Activated CD8-positive, alpha-beta memory T cell treated with anti-CD3 and anti-CD28 coated beads for 24 hours (primary cell): Measurements from ENCODE around the gene CNKSR1.
A peak's percentile ranks its signal among the peaks of the same experiment; 100 is the strongest.
"Not testable (repeated sequence)": the region's sequence is repeated elsewhere in the genome, so short reads cannot be mapped to it uniquely, and the experiment has no call there.

Experiments used
- DNase-seq: peaks from one replicate; pipeline ENCODE4 v3.0.0-alpha.2; 2020

The CNKSR1 gene

DNA sequence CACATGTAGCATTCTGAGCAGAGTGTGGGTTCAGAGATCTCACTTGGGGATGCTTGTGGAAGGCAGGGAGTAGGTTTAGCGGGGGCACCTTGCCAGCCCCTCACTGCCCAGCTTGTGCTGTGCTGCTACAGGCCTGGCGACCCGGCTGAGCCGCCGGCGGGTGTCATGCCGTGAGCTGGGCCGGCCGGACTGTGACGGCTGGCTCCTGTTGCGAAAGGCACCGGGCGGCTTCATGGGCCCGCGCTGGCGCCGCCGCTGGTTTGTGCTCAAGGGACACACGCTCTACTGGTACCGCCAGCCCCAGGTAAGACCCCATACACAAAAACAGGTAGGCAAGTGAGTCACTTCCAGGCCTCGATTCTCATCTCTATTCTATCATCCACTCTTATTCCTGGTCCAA, 7.6 kb downstream of the CNKSR1 start:
- DNase-seq, result no peak

DNA sequence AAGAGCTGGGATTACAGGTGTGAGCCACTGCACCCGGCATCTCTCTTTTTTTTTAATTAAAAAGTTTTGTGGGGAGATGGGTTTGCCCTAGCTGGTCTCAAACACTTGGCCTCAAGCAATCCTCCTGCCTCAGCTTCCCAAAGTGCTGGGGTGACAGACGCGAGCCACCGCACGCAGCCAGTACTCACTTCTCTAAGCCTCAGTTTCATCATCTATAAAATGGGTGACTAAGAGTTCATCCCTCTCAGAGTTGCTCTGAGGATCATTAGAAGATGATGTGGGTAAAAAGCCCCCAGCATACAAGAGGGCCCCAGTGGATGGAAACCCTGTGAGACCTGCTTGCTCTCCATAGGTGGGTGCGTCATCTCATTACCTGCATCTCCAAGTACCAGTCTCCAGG, 10.6 kb downstream of the CNKSR1 start:
- no peak for DNase-seq

DNA sequence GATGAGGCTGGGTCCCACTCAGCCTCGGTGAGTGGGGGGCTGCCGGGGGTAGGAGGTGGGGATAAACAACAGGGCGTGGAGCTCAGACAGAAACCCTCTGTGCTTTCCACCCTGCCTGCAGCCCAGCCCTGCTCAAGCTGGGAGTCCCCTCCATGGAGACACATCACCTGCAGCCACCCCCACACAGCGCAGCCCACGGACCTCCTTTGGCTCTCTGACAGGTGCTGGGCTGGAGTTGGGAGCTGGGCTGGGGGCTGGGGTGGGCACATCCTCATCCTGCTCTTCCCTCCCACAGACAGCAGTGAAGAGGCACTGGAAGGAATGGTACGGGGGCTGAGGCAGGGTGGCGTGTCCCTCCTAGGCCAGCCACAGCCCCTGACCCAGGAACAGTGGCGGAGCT, 11.2 kb downstream of the CNKSR1 start:
- DNase-seq, result no peak

DNA sequence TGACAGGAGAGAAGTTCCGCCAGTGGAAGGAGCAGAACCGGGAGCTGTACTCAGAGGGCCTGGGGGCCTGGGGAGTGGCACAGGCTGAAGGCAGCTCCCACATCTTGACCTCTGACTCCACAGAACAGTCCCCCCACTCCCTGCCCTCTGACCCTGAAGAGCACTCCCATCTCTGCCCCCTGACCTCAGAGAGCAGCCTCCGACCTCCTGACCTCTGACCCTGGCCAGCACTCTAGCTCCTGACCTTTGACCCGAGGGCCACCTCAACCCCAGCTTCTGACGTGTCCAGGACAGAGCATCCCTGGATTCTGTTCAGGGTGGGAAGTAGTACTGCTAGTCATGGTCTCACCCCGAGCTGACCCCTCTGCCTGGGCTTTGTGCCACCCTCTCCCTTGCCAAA, 12.0 kb downstream of the CNKSR1 start:
- no peak for DNase-seq

DNA sequence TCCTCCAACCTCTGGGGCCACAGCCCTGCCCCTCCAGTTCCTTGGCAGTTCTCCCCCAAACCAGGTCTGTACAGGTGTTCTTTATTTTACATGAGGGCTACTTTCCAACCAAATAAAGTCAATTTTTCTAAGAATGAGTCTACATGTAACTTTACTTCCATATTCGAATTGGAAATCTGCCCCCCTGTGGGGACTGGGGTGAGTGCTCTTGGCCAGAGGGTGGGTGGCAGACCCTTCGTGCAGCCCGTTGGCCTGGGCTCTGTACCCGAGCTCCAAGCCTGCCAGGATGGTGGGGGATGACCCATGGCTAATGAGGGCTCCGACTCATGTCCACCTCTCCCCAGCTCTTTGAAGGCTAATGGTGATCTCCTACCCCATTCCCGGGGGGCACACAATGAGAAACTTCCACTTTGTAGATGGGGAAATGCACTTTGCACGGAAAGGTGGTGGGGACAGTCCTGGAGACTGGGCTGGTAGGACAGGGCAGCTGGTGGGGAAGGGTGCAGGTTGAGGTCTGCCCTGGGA, 12.5 kb downstream of the CNKSR1 start:
- DNase-seq, result no peak

DNA sequence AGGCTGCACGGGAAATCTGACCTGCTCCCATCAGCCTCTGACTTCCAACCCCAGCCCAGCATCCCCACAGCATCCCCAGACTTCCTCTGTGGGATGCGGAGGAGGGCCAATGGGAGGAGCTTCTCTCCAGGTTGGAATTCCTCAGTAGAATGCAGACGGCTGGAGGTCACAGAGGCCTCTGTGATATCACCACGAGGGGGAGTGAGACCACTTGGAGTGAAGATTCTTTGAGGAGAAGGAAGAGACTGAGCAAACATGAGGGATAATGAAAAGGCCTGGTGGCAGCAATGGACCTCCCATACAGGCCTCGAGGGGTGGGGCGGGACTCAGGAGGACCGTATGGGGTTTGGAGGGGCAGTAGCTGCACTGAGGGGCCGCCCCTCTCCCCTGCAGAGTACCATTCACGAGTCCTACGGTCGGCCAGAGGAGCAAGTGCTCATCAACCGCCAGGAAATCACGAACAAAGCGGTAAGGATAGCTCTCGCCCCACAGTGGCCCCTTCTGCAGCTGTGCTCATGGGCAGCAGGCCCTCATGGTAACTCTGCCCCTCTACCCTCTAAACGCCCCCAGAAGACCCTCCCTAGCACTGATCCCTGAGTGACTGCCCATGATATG, 13.2 kb downstream of the CNKSR1 start, which contains the start of gene CATSPER4:
TSS of gene CATSPER4 (plus strand) at position 230 of the 615 bp plus-strand sequence. CDS start at position 256, 26 bp downstream.
- no peak for DNase-seq

DNA sequence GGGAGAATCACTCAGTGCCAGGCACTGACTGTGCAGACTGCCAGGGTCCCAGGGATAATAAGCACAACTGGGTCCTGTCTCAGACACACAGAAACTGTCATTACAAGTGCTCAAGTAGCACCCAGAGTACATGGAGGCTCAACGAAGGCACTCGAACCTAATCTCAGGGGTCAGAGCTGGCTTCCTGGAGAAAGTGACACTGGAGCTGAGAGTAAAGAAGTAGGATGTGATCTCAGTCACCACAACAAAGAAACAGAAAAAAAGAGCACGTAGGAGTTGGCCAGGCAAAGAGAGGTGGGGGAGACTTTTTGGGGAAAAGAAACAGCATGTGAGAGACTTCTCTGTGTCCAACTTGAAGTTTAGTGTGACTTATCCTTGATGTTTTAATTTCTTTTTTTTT, 14.4 kb downstream of the CNKSR1 start:
- no peak for DNase-seq

DNA sequence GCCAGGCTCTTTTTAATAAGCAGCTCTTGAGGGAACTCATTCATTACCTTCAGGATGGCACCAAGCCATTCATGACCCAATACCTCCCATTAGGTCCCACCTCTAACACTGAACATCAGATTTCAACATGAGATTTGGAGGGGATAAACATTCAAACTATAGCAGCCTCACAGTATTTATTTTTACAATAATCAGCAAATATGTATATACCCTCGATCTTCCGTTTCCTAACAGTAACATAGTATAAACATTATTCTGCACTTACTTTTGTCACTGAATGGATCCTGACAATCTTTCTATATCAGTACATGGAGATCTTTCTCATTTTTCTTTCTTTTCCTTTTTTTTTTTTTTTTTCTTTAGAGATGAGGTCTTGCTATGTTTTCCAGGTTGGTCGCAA, 18.5 kb downstream of the CNKSR1 start:
- no peak for DNase-seq

DNA sequence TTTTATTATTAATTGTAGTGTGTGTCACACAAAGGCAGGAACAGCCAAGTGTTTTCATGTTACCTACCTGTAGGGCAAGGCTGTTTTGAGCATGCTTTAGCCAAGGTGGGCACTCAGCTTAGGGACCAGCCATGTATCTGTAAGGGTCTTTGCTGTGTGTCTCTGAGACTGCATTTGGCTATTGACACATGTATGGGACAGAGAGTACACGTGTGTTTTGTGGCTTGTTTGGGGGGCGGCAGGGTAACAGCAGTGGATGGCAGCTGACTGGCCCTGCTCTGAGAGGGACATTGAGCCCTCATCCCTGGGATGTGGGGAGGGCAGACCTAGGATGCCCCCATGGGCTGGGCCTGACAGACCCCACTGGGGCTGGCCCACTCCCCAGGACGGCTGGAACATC, 20.0 kb downstream of the CNKSR1 start:
- no peak for DNase-seq

DNA sequence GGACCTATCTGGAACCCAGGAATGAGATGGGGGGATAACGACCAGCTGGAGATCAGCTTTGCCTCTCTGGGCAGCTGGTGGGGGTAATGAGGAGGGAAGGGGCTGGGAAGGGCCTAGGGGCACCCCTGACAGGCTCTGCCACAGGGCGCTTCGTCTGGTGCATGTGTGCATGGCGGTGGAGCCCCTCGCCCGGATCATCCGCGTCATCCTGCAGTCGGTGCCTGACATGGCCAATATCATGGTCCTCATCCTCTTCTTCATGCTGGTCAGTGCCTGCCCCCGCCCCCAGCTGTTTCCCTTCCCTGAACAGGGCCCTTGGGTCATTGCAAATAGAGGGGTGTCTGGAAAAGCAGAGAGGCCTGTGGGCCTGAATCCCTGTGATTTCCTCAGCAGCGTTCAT, 20.5 kb downstream of the CNKSR1 start:
- DNase-seq, result no peak

DNA sequence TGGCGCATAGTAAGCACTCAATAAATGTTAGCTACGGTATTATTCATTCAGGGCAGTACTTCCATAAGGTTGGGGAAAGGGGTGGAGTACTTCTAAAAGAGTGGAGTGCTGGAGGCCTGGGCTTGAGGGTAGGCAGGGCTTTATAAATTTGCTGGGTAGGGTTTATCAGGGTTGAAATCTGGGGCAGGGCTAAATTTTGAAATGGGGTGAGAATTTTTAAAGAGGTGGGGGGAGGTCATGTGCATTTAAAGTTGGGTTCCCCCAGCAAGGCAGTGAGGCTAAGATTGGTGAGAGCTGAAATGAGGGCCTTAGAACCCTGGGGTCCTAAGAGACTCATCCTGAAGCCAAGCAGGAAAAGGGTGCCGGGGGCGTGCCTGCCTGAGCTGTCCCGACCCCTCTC, 23.1 kb downstream of the CNKSR1 start:
- no peak for DNase-seq

DNA sequence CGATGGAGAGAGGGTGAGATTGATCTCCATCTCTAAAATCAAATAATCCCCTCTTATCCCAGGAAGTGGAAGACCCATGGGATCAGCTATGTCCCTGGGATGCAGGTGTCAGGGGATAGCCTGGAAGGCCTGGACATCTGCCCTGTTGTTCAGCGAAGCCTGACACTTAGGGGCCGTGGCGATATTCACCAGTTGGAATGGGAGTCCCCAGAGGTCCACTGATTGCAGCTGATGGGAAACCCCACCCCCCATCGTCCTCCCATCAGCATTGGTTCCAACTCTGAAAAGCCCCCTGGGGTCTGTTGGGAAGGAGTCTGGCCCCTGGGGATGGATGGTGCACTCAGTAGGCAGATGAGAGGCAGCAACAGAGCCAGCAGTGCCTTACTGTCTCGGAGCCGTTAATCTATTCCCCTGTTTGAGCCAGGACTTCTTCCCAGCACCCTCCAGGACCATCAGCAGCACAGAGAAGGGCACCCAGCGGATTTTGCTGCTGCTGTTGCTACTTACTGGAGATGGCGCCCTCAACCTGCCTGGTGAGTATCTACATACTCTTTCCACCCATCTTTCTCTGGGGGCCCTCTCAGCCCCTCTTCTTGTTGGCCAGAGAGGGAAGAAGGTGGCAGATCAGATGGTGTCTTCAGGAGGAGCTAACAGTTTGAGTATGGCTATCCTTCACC, 26.5 kb downstream of the CNKSR1 start:
- no peak for DNase-seq

DNA sequence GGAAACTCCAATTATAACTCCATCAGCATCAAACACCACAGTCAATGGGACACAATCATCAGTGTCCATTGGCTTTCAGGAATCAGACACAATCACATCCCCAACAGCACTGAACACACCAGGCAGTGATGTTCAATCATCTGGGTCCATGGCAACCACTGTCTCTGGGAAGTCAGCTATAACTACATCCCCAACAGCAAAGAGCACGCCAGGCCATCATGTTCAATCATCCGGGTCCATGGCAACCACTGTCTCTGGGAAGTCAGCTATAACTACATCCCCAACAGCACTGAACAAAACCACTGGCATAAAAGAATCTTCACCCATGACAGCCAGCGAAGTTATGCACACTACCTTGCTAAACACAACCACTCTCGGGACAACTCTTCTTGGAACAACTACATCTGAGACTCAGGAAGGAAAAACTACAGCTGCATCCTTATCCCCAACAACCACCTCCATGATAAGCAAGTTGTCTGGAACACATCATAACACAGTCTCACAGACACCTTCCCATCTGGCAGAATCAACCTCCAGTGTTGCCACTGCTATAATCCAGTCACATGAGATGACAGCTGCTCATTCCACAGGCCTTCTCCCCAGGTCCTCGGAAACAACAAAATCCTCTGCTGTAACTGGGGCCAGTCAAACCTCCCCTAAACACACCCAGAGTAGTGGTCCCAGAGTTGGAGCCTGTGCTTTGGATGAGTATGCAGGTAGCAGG, 33.0 kb downstream of the CNKSR1 start:
- no peak for DNase-seq

DNA sequence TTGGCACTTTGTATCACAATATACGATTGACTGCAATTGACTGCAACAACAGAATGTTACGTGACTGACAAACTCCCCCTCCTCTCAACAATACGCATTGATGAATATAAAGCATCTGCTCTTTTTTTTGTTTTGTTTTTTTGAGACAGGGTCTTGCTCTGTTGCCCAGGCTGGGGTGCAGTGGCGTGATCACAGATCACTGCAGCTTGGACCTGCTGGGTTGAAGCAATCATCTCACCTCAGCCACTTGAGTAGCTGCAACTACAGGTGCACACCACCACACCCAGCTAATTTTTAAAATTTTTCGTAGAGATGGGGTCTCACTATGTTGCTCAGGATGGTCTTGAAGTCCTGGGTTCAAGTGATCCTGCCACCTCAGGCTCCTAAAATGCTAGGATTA, 35.4 kb downstream of the CNKSR1 start:
- DNase-seq, result no peak

DNA sequence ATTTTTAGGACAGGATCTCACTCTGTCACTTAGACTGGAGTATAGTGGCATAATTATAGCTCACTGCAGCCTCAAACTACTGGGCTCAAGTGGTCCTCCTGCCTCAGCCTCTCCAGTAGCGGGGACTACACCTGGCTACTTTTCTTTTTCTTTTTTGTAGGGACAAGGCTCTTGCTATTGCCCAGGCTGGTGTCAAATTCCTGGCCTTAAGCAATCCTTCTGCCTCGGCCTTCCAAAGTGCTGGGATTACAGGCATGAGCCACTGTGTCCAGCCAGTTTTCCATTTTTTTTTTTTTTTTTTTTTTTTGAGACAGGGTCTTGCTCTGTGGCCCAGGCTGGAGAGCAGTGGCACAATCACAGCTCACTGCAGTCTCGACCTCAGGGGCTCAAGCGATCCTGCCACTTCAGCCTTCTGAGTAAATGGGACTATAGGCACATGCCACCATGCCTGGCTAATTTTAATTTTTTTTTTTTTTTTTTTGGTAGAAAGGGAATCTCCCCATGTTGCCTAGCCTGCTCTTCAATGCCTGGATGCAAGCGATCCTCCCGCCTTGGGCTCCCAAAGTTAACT, 36.1 kb downstream of the CNKSR1 start:
- no peak for DNase-seq

DNA sequence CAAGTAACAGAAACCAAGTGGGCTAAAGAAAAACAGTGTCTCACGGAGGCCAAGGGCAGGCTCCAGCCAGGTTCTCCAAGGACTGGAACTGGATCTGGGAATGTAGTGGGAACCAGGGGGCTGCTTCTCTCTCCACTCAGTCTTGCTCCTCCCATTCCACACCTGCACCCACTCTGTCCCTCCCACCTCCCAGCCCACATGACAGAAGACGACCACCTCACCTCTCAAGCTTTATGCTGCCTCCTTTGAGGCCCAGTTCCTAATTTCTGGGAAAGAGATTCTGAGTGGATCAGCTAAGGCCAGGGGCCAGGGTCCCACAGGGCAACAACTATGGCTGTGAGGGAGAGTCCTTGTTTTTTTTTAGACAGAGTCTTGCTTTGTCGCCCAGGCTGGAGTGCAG, 38.0 kb downstream of the CNKSR1 start:
- DNase-seq, result no peak

DNA sequence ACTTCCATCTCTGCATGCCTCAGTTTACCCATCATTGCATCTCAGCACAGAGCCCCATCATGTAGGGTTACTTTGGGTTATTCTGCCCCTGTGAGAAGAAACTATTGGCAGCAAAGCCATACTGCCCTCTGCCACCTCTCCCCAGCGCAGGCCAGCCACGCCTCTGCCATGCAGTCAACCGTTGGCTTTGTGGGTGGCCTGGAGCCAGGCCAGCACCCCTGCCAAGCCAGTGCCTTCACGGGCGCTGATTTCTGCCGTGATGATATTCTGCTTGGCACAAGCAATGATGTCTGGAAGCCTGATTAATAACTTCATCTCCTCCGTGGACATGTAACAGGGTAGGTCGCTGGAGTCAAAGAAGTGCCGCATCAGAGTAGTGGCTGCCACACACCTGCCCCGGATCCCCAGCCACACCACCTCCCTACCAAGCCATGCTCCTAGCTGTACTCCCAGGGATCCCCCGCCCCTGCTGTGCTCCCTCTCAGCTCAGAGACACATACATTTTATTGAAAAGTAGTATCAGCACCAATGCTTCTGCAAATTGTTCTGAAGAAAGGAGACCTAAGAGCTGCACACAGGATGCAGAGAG, 41.7 kb downstream of the CNKSR1 start:
- DNase-seq, result no peak

DNA sequence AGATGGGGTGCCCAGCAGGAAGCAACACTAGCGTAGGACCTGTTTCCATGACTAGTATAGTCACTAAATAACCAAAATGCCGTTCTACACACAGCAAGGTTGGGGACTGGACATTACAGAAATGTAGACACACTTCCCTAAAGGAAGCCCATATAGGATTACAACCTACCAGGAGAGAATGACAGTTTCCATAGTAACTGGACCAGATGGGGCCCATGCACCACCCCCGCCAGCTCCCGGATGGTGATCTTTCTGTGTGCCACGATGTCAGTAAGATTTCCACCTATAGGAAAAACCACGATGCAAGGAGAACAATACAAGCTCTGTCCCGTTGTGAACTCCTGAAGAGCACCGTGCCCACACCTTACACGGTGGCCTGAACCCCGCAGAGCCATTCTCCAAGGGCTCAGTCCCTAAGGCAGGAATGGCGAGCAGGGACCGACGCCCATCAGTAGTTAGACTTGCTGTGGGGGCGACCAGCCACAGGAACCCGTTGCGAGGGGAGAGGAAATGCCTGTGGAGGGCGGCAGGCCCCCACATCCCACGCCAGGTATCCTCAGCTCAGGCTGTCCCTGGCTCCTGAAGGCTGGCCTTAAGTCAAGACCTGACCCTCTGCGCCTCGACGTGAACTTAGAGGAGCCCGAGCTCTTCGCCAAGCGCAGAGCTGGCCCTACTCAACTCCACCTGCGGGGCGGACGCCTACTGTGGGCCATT, 43.1 kb downstream of the CNKSR1 start:
- DNase-seq, result no peak

DNA sequence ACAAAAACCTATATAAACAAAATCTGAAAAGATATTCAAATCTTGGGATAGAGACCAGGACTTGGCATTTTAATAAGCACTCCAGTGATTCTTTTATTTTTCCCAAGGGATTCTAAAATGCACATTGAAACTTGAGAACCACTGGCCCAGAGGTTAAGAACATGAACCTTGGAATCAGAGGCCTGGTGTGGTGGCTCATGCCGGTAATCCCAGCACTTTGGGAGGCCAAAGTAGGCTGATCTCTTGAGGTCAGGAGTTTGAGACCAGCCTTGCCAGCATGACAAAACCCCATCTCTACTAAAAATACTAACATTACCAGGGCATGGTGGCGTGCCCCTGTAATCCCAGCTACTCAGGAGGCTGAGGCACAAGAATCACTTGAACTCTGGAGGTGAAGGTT, 43.8 kb downstream of the CNKSR1 start:
- no peak for DNase-seq

DNA sequence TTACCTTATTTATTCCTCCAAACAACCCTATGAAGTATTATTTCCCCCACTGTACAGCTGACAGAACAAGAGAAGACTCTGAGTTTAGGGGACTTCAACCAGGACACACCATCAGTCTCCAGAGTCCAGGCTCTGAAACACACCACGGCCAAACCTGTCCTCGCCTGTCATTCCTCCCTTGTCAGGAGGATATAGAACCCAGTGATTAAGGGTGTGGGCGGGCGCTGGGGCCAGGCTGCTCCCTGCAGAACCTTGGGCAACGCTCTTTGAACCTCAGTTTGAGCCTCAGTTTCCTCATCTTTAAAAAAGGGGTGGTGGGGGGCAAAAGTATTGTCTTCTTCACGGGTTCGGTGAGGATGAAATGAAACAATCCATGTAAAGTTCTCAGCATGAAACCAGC, 47.3 kb downstream of the CNKSR1 start:
- DNase-seq, result no peak

DNA sequence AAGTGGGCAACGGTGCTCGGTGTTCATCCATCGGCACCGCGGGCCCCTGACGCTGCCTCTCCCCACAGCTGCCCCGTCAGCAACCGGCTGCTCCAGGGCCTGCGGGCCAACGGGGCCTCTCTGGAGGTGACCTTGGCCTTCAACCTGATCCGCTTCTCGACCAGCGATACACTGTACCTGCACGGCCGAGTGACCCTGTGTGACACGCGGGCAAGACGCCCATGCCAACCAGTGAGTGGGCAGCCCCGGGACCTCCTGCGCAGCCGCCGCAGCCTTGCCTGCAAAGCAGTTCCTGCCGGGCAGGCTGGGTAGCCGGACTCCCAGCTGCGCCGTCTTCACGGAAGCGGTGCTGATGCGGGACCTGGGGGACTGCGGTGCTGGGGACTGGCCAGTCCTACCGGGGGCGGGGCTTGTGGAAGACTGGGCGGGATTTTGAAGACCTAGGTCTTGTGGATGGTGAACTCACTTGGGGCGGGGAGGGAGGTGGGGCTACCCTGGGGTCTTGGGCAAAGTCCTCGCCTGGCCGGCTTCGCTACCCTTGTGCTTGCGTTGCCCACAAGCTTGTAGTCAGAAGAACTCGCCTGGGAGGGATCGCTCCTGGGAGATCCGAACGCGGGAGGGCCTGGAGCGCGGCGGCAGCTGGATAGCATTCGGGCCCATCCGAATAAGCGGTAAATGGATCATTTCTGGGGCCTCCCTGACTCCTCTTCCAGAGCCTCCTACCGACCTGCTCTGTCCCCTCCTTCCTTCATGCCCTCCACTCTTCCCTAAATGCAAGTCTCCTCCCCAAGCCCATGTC, 47.9 kb downstream of the CNKSR1 start:
- DNase-seq, result peak; percentile 74

DNA sequence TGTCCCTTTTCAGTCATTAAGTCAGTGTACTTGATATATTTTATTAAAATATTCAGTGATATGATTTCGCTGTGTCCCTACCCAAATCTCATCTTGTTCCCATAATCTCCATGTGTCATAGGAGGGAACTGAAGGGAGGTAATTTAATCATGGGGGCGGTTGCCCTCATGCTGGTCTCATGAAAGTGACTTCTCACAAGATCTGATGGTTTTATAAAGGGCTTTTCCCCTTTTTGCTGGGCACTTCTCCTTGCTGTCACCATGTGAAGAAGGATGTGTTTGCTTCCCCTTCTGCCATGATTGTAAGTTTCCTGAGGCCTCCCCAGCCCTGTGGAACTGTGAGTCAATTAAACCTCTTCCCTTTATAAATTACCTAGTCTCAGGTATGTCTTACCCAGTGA, 53.4 kb downstream of the CNKSR1 start:
- not testable (repeated sequence) for DNase-seq
